A673 (cell line): ENCODE results near the gene STARD13. TPM values are rescaled to one million over a fixed set of nuclear protein-coding genes. Genes with fewer than 3 reads are reported as not detected.

Source experiments
- BruUV-seq: library from RNA; stranded (reverse); fragments of 400-500 nt; replicated peaks from 2 replicates; lab custom pipeline; 2021; lab: Mats Ljungman, UMichigan
- CTCF ChIA-PET: fragments of 300-600 bp; sonication (Branson Sonifier 250); formaldehyde crosslinking; loops from one replicate; lab custom pipeline; 2022; ENCODE audit warnings: antibody characterized with exemption; lab: Charles Lee
- POLR2A ChIA-PET: fragments of 300-600 bp; sonication (Branson Sonifier 250); formaldehyde crosslinking; loops from one replicate; lab custom pipeline; 2022; ENCODE audit warnings: antibody characterized with exemption; ENCODE audit not compliant: low non-redundant PET; lab: Charles Lee
- DNase-seq: peaks from one replicate; pipeline ENCODE4 v3.0.0-alpha.2; 2015; ENCODE audit warnings: low spot score
- H3K27ac ChIP-seq: fragments of 200-600 bp; sonication (generic); 2 replicates; pipeline ENCODE4 v1.5.1; 2016; ENCODE audit warnings: mixed run types, low read depth, mild to moderate bottlenecking, mixed read lengths, antibody characterized with exemption, low read length; ENCODE audit not compliant: poor library complexity, severe bottlenecking
- H3K27me3 ChIP-seq: fragments of 200-600 bp; sonication (generic); replicated peaks from 2 replicates; pipeline ENCODE4 v1.6.1; 2017; ENCODE audit warnings: mixed run types, low read depth, mild to moderate bottlenecking, mixed read lengths, antibody characterized with exemption, low read length; ENCODE audit not compliant: insufficient read depth, poor library complexity
- H3K36me3 ChIP-seq: fragments of 200-600 bp; sonication (generic); 2 replicates; pipeline ENCODE4 v1.6.1; 2016; ENCODE audit warnings: mixed run types, mild to moderate bottlenecking, mixed read lengths, antibody characterized with exemption, low read length; ENCODE audit not compliant: insufficient read depth, poor library complexity, severe bottlenecking
- H3K4me1 ChIP-seq: fragments of 200-600 bp; sonication (generic); 2 replicates; pipeline ENCODE4 v1.6.1; 2017; ENCODE audit warnings: mixed run types, mild to moderate bottlenecking, mixed read lengths, antibody characterized with exemption, low read length; ENCODE audit not compliant: insufficient read depth, poor library complexity, severe bottlenecking
- H3K4me3 ChIP-seq: fragments of 200-600 bp; sonication (generic); 2 replicates; pipeline ENCODE4 v1.5.1; 2016; ENCODE audit warnings: low read depth, mixed run types, mild to moderate bottlenecking, mixed read lengths, low read length; ENCODE audit not compliant: poor library complexity, severe bottlenecking
- H3K9me3 ChIP-seq: fragments of 200-600 bp; sonication (generic); 2 replicates; pipeline ENCODE4 v1.6.1; 2016; ENCODE audit warnings: mixed run types, low read depth, mild to moderate bottlenecking, mixed read lengths, antibody characterized with exemption, low read length; ENCODE audit not compliant: poor library complexity, severe bottlenecking
- CTCF ChIP-seq: fragments of 300-800, 200-600 bp; sonication (generic); conservative IDR thresholded peaks from 2 replicates; pipeline ENCODE4 v1.5.1; 2017; ENCODE audit warnings: low read depth, mild to moderate bottlenecking, antibody characterized with exemption, low read length, moderate library complexity, mixed read lengths
- EZH2 ChIP-seq: fragments of 200-600 bp; sonication (generic); IDR thresholded peaks from 2 replicates; pipeline ENCODE4 v1.6.1; 2017; ENCODE audit warnings: borderline replicate concordance, low read depth, mild to moderate bottlenecking, mixed read lengths, antibody characterized with exemption, low read length; ENCODE audit not compliant: poor library complexity, severe bottlenecking
- intact Hi-C: fragments of 100-400 bp; cut with micrococcal nuclease; formaldehyde crosslinking; loops from one replicate; pipeline ENCODE4 v1.10.0; 2022; ENCODE audit not compliant: unreplicated experiment
- total RNA-seq: library from RNA; stranded (reverse); gene quantifications from 2 replicates; pipeline ENCODE4 v1.2.3, GENCODE V29; 2021

STARD13 gene
- total RNA-seq, 1 experiment from 2014 or later: 45.7 TPM

GRCh38 chr13:33212396-33212795, 73.2 kb downstream of the STARD13 start:
- ChIA-PET CTCF (no interaction called here), POLR2A (no interaction called here)
- TF ChIP-seq EZH2: no peak
- no peak for TF ChIP-seq CTCF
- intact Hi-C loops: no loop called here
- Histone ChIP-seq H3K9me3 (no peaks in the 10 kb centered on the region), H3K4me1 (peaks cover 79% of the 10 kb centered on the region), H3K4me3 (no peak overlapping the region), H3K27me3 (no peaks in the 10 kb centered on the region), H3K27ac (no peak overlapping the region), H3K36me3 (no peaks in the 10 kb centered on the region)
- no TSS peak for BruUV-seq
- no peak for DNase-seq

DNA sequence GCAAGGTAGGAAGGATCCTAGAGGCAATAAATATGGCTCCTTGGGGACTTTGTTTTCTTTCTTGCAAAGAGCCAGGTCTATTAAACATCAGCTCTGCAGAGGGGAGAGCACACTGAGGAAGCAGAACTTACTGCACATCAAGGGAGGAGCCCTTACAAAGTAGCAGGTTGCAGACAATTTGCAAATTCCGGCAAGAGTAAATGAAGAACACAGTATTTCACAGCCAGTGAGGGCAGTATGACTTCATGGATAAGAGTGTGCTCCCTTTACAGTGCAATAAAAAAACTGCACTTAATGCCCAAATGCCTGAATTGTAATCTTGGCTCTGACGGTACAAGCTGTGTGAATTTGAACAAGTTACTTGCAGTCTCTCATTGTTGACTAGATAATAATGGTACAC, 75.5 kb downstream of the STARD13 start:
- H3K9me3 ChIP-seq: no peaks in the 10 kb centered on the region
- no peak overlapping the region for H3K4me3 ChIP-seq
- DNase-seq: no peak
- H3K27ac ChIP-seq: peak overlapping the region; percentile 25
- intact Hi-C loops: no loop called here
- ChIA-PET POLR2A (no interaction called here), CTCF (no interaction called here)
- H3K27me3 ChIP-seq: no peaks in the 10 kb centered on the region
- TF ChIP-seq EZH2: no peak
- peak; percentile 32; the same call in 1 of the 2 replicates for TF ChIP-seq CTCF
- BruUV-seq: no TSS peak
- no peaks in the 10 kb centered on the region for H3K36me3 ChIP-seq
- H3K4me1 ChIP-seq: peaks cover 74% of the 10 kb centered on the region

DNA sequence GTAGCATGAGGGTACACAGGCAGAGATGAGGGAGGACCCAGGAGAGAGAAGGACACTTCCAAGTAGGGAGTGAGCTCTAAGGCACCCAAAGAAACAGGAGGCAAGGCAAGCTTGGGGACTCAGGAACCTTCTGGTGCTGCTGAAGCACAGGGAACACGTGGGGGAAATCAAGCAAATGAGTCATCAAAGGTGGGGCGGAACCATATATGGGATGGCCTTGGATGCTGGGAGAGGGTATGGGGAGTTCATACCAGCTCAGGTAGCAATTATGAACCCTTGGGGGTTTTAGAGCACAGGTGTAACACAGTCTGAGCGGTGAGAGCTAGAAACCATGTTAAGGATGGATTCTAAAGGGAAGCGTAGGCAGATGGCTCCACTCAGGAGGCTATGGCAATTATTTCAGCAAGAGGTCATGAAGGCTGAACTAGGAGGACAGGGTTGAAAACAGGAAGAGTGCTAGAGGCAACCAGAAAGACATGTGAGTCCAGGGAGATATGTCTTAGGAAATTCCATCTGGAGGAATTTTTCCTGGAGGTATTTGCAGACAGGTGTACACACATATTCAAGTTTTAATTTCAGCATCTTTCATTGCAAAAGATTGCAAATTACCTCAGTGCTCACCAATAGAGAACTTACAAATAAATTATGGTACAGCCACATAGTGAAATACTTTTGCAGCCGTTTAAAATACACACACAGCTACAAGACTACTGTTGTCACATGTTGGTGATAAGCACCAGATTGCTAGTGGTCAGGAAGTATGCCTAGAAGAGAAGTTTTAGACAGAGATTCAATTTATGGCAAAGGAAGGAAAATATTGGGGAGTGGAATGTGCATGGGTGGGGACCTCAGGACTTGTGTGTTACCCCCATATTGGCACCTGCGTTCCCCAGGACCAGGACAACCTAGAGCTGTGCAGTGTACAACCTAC, 77.0 kb downstream of the STARD13 start:
- no peak for DNase-seq
- Histone ChIP-seq H3K4me1 (peaks cover 63% of the 10 kb centered on the region), H3K4me3 (no peak overlapping the region), H3K9me3 (no peaks in the 10 kb centered on the region), H3K36me3 (no peaks in the 10 kb centered on the region), H3K27ac (peak overlapping the region; percentile 84), H3K27me3 (no peaks in the 10 kb centered on the region)
- ChIA-PET CTCF (no interaction called here), POLR2A (no interaction called here)
- intact Hi-C loops: loop anchor here (10.0 kb wide), 1 partner anchor 286 kb away; no protein-coding TSS in a partner anchor
- no TSS peak for BruUV-seq
- TF ChIP-seq CTCF (no peak), EZH2 (no peak)
